ENCODE measurements around the gene VWA8.

Gene VWA8

GRCh38 chr13:41919741-41920487, 41.0 kb downstream of the VWA8 start:
- TF ChIP-seq CTCF (IDR thresholded peaks at IDR 0.05; ENCODE audit: low read depth, low read length) = no peak
- H3K4me3 ChIP-seq (replicated peaks in 1 of 2; ENCODE audit: low read depth in 2 of 2, low read length in 2 of 2) = no peak overlapping the region
- DNase-seq (ENCODE audit: low read depth in 2 of 2) = no peak

GRCh38 chr13:41919031-41919740, 41.7 kb downstream of the VWA8 start:
- no peak for TF ChIP-seq CTCF (IDR thresholded peaks at IDR 0.05; ENCODE audit: low read depth, low read length)
- DNase-seq (ENCODE audit: low read depth in 2 of 2) = no peak
- no peak overlapping the region for H3K4me3 ChIP-seq (replicated peaks in 1 of 2; ENCODE audit: low read depth in 2 of 2, low read length in 2 of 2)

GRCh38 chr13:41917641-41918040, 43.3 kb downstream of the VWA8 start:
- no peak for TF ChIP-seq CTCF (IDR thresholded peaks at IDR 0.05; ENCODE audit: low read depth, low read length)
- no peak overlapping the region for H3K4me3 ChIP-seq (replicated peaks in 1 of 2; ENCODE audit: low read depth in 2 of 2, low read length in 2 of 2)
- peak; percentile 60 to 74 for DNase-seq (ENCODE audit: low read depth in 2 of 2)

GRCh38 chr13:41916173-41916954, 44.5 kb downstream of the VWA8 start:
- H3K4me3 ChIP-seq (replicated peaks in 1 of 2; ENCODE audit: low read depth in 2 of 2, low read length in 2 of 2) = no peak overlapping the region
- peak; percentile 76 to 88 for DNase-seq (ENCODE audit: low read depth in 2 of 2)
- TF ChIP-seq CTCF (IDR thresholded peaks at IDR 0.05; ENCODE audit: low read depth, low read length) = no peak

GRCh38 chr13:41915081-41915480, 45.8 kb downstream of the VWA8 start:
- no peak for TF ChIP-seq CTCF (IDR thresholded peaks at IDR 0.05; ENCODE audit: low read depth, low read length)
- no peak overlapping the region for H3K4me3 ChIP-seq (replicated peaks in 1 of 2; ENCODE audit: low read depth in 2 of 2, low read length in 2 of 2)
- peak in 1 of 2 donors; percentile 34 for DNase-seq (ENCODE audit: low read depth in 2 of 2)

- H3K4me3 ChIP-seq (replicated peaks in 1 of 2; ENCODE audit: low read depth in 2 of 2, low read length in 2 of 2) = no peak overlapping the region
- no peak for TF ChIP-seq CTCF (IDR thresholded peaks at IDR 0.05; ENCODE audit: low read depth, low read length)
- DNase-seq (ENCODE audit: low read depth in 2 of 2) = no peak
Measured at GRCh38 chr13:41914552-41914951, 46.4 kb downstream of the VWA8 start.
